ENCODE measurements around the gene FBXO24. TPM values are rescaled to one million over a fixed set of nuclear protein-coding genes. Genes with fewer than 3 reads are reported as not detected.
"Not testable (repeated sequence)": the region's sequence is repeated elsewhere in the genome, so short reads cannot be mapped to it uniquely, and the experiment has no call there.

The FBXO24 gene
- 0.71 and 0.94 TPM in 2 replicates for polyA plus RNA-seq (2012; rRNA removed)
- polyA plus RNA-seq (2012; cell fraction: cytosol; rRNA removed) = 0.52 and 0.54 TPM in 2 replicates
- polyA plus RNA-seq (2012; cell fraction: nucleus; rRNA removed) = 3.3 and 3.7 TPM in 2 replicates

GRCh38 chr7:100586266-100587025 is at the start of gene FBXO24:
TSS of gene FBXO24 (plus strand) at chr7:100586328. CDS start at chr7:100586626, 298 bp downstream.
- Histone ChIP-seq H3F3A (replicated peaks; ENCODE audit: insufficient read depth) (peaks cover 7% of the 10 kb centered on the region), H3K4me3 (ENCODE audit: low read depth in 2 of 2, low read length in 1 of 2) (peak within 1 kb of the TSS; percentile 83 to 92), H3K4me1 (ENCODE audit: control insufficient read depth in 1 of 2, insufficient read depth in 2 of 2, low read depth in 1 of 2, low read length in 1 of 2) (peaks cover 6 to 15% of the 10 kb centered on the region in 2 experiments; a peak in 2 of 4 replicates), H4K20me1 (ENCODE audit: insufficient read depth) (peaks cover 32% of the 10 kb centered on the region), H2AFZ (ENCODE audit: low read depth) (peak within 1 kb of the TSS; percentile 96), H3K36me3 (replicated peaks in 1 of 2; ENCODE audit: control insufficient read depth in 1 of 2, insufficient read depth in 2 of 2, low read length in 1 of 2) (peaks cover 3 to 11% of the 10 kb centered on the region in 2 experiments), H3K79me2 (ENCODE audit: insufficient read depth) (peaks cover 33% of the 10 kb centered on the region), H3K27ac (ENCODE audit: low read depth in 2 of 2, low read length in 1 of 2) (peak within 1 kb of the TSS; percentile 77 to 94), H3K9ac (peak within 1 kb of the TSS; percentile 89), H3K9me3 (no peaks in the 10 kb centered on the region), H3K9me2 (no peaks in the 10 kb centered on the region), H3K27me3 (ENCODE audit: insufficient read depth) (no peaks in the 10 kb centered on the region), H3K4me2 (peak within 1 kb of the TSS; percentile 97)
- TF ChIP-seq IRF3 (IDR thresholded peaks at IDR 0.05; ENCODE audit: low read depth, low read length) = peak; percentile 100
- no peak for TF ChIP-seq RXRA (IDR thresholded peaks at IDR 0.05; ENCODE audit: borderline replicate concordance, low read depth)
- TF ChIP-seq POLR2AphosphoS5 (IDR thresholded peaks at IDR 0.05; ENCODE audit: low read depth, low read length) = peak; percentile 73
- TF ChIP-seq USF1 (IDR thresholded peaks at IDR 0.05; ENCODE audit: borderline replicate concordance, low read depth) = no peak
- peak; percentile 91 for TF ChIP-seq RFX5 (IDR thresholded peaks at IDR 0.05; ENCODE audit: low read length)
- peak; percentile 13 for TF ChIP-seq ELF1 (IDR thresholded peaks at IDR 0.05)
- no peak for TF ChIP-seq MEF2A (IDR thresholded peaks at IDR 0.05; ENCODE audit: borderline replicate concordance, low read depth)
- TF ChIP-seq RCOR1 (IDR thresholded peaks at IDR 0.05; ENCODE audit: low read length) = peak; percentile 23
- TF ChIP-seq PBX3 (IDR thresholded peaks at IDR 0.05) = peak; percentile 100
- no peak for TF ChIP-seq EZH2phosphoT487 (IDR thresholded peaks at IDR 0.05; ENCODE audit: borderline replicate concordance, low read depth)
- peak; percentile 15 for TF ChIP-seq MXI1 (IDR thresholded peaks at IDR 0.05; ENCODE audit: low read depth, low read length)
- peak; percentile 92; the same call in 1 of the 2 replicates for TF ChIP-seq SIN3A (IDR thresholded peaks at IDR 0.05; ENCODE audit: borderline replicate concordance, low read depth, low read length)
- TF ChIP-seq GABPA (IDR thresholded peaks at IDR 0.05; ENCODE audit: low read depth) = peak; percentile 52
- no peak for TF ChIP-seq RAD21 (IDR thresholded peaks at IDR 0.05; ENCODE audit: low read length)
- TF ChIP-seq TAF1 (IDR thresholded peaks at IDR 0.05; ENCODE audit: borderline replicate concordance, low read depth, low read length) = peak; percentile 66
- TF ChIP-seq NRF1 (IDR thresholded peaks at IDR 0.05; ENCODE audit: low read depth, low read length) = peak; percentile 60
- peak; percentile 9; the same call in 1 of the 2 replicates for TF ChIP-seq ZBTB33 (IDR thresholded peaks at IDR 0.05; ENCODE audit: borderline replicate concordance, low read depth)
- TF ChIP-seq CHD2 (IDR thresholded peaks at IDR 0.05; ENCODE audit: low read length, partially characterized antibody) = peak; percentile 96
- peak; percentile 100 for DNase-seq
- ChIA-PET POLR2A (interaction anchor here (0.6 to 4.3 kb wide), 25 partner anchors 9 to 303 kb away, joined by 3 to 63 read pairs (median 4); partner anchors contain the start of genes AGFG2, EPHB4, GNB2 and MOSPD3), CTCF (interaction anchor here (1.0 to 11.9 kb wide), 15 partner anchors 9 to 119 kb away, joined by 3 to 149 read pairs (median 10); partner anchors contain the start of genes GIGYF1 and PCOLCE)
- WGBS (ENCODE audit: low lambda C conversion rate) = under 1% methylated on average over 31 of the region's 53 CpGs

GRCh38 chr7:100536695-100537094 is 49.4 kb upstream of the FBXO24 start:
- POLR2A ChIA-PET; H2AFZ ChIP-seq (ENCODE audit: low read depth): not testable (repeated sequence)

More at GRCh38 chr7:100536695-100537094, 49.4 kb upstream of the FBXO24 start:
- peaks cover 0 to 11% of the 10 kb centered on the region in 2 experiments; a peak in 2 of 4 replicates for H3K4me1 ChIP-seq (ENCODE audit: control insufficient read depth in 1 of 2, insufficient read depth in 2 of 2, low read depth in 1 of 2, low read length in 1 of 2)
- DNase-seq; H3K79me2 ChIP-seq (ENCODE audit: insufficient read depth); H3K9me3 ChIP-seq; H3F3A ChIP-seq (replicated peaks; ENCODE audit: insufficient read depth); H3K4me3 ChIP-seq (ENCODE audit: low read depth in 2 of 2, low read length in 1 of 2); H4K20me1 ChIP-seq (ENCODE audit: insufficient read depth); H3K36me3 ChIP-seq (replicated peaks in 1 of 2; ENCODE audit: control insufficient read depth in 1 of 2, insufficient read depth in 2 of 2, low read length in 1 of 2); H3K4me2 ChIP-seq; H3K9me2 ChIP-seq; H3K27me3 ChIP-seq (ENCODE audit: insufficient read depth); H3K27ac ChIP-seq (ENCODE audit: low read depth in 2 of 2, low read length in 1 of 2); H3K9ac ChIP-seq: not testable (repeated sequence)
- WGBS (ENCODE audit: low lambda C conversion rate) = 89% methylated on average over 2 of the region's 2 CpGs
- CTCF ChIA-PET = interaction anchor here (2.8 to 19.1 kb wide), 2 partner anchors 24 to 68 kb away, joined by 13 to 353 read pairs; no protein-coding TSS in a partner anchor
